ENCODE results near the gene SLC24A3.

DNA sequence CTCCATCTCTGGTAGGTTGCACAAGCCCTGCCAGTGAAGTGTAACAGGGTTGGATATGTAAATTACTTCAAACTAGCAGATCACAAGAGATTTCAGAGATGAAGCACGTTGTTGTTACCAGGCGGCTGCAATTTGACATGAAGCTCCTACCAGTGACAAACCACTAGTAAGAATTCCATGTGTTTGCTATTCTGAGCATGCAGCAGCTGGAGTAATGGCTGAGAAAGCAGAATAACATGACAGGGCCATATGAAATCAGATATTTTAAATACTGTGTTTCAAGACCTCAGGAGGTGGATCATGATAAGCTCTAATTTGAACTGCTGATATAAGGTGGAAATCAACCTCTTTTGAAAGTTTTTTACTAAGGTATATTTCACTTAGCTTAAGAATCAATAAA is 557.1 kb downstream of the SLC24A3 start:
- TF ChIP-seq, protein P1, sequence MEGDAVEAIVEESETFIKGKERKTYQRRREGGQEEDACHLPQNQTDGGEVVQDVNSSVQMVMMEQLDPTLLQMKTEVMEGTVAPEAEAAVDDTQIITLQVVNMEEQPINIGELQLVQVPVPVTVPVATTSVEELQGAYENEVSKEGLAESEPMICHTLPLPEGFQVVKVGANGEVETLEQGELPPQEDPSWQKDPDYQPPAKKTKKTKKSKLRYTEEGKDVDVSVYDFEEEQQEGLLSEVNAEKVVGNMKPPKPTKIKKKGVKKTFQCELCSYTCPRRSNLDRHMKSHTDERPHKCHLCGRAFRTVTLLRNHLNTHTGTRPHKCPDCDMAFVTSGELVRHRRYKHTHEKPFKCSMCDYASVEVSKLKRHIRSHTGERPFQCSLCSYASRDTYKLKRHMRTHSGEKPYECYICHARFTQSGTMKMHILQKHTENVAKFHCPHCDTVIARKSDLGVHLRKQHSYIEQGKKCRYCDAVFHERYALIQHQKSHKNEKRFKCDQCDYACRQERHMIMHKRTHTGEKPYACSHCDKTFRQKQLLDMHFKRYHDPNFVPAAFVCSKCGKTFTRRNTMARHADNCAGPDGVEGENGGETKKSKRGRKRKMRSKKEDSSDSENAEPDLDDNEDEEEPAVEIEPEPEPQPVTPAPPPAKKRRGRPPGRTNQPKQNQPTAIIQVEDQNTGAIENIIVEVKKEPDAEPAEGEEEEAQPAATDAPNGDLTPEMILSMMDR (conservative IDR thresholded peaks at IDR 0.05; ENCODE audit: low read length): no peak
- no peak for TF ChIP-seq EZH2phosphoT487 (IDR thresholded peaks at IDR 0.05; ENCODE audit: borderline replicate concordance)
